RPMI7951 (cell line): ENCODE data around the gene EFNA1. TPM values are rescaled to one million over a fixed set of nuclear protein-coding genes. Genes with fewer than 3 reads are reported as not detected.

Experiments used
- DNase-seq: peaks from one replicate; pipeline ENCODE4 v3.0.0-alpha.2; 2012; ENCODE audit warnings: low read depth
- total RNA-seq: library from RNA; depleted of rRNA; stranded (reverse); fragments of >200 nt; shearing (Covaris generic); gene quantifications from 2 replicates; pipeline ENCODE4 v1.2.3, GENCODE V29; 2014; rRNA removed

Gene EFNA1
- 0.59 and 2.5 TPM in 2 replicates for total RNA-seq

DNA sequence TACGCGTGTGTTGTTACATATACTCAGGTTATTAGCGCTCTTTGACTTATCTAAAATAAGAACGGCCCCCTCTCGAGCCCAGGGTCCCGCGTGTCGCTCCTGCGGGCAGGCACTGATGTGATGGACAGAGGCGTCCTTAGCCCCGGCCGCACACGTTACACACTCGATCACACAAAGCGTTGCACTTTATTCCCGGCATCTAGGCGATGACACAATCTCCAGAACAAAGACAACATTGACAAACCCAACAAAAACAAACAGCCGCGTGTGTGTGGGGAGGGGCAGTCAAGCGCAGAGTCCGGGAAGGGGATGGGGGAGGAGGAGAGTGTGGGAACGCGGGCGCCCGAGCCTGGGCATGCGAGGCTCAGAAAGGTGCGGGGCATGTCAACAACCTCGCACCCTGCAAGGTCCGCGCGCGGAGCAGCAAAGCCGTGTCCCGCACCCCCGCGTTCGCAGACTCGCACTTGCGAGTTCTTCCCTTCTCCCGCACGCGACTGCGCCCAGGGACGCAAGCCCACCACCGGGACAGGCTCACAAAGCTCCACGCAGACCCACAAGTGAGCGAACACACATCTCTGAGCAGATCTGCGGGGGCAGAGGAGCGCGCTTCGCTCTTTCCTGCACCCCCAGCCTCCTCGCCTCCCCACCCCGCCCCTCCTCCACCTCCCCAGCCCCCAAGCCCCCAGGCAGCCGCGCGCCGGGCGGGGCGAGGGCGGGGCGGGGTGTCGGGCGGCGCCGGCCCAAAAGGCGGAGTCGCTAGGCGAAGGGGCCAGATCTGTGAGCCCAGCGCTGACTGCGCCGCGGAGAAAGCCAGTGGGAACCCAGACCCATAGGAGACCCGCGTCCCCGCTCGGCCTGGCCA is at the start of gene EFNA1:
TSS of gene EFNA1 (plus strand) at position 772 of the 862 bp plus-strand sequence. CDS start 102 bp downstream, outside the sequence.
- peak; percentile 35 for DNase-seq

- peak; percentile 50 for DNase-seq
Observed at GRCh38 chr1:155078469-155079209, 49.0 kb upstream of the EFNA1 start, which contains the start of gene EFNA3. Gene EFNA3 (plus strand): TSS chr1:155078837. CDS start chr1:155078942, 105 bp downstream.

DNA sequence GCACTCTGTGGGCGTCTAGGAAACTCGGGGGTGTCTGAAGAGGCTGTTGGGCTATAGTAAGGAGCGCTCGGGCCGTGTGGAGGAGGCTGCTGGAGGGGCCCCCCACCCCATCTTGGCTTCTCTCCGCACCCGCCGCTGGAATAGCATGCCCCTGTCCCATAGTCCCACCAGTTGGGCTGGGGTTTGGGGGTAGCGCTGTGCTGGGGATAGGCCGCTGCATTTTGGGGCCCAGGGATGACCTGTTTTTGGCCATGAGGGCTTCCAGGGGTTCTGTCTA is 48.5 kb upstream of the EFNA1 start:
- no peak for DNase-seq

DNA sequence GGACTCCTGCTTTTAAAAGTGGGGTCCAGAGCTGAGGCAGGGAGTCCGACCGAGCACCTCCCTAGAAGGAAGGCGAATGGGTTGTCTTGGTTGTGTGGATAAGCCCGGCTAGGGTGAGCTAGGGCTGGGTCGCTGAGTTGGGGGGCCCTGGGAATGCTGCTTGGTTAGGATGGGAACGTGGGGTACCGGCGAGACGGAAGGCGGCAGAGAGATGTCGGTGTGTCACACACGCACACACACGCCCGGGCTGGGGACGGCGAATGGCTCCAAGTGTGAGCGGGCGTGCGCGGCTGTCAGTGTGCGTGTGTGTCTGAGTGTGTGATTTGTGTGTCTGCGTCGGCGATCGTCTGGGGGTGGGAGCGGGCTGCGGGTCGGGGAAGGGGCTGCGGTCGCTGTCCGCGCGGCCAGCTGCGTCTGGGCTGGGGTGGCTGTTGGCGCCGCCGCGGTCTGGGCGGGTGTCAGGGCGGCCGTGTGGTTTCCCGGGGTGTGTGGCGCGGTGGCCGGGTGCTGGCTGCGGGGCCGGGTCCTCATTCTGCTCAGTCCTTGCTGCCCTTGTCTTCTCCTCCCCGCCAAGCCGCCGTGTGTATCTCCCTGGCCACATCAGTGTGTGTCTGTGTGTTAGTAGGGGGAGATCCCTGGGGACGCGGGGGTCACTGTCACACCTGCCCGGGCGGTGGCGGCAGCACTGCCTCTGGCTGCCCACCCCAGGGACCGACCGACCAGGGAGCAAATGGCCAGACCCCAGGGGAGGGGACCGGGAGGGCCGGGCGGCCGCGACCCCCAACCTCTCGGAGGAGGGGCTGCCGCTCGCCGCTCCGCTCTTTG is 48.0 kb upstream of the EFNA1 start:
- no peak for DNase-seq

GRCh38 chr1:155080312-155081228 is 47.1 kb upstream of the EFNA1 start:
- no peak for DNase-seq

DNA sequence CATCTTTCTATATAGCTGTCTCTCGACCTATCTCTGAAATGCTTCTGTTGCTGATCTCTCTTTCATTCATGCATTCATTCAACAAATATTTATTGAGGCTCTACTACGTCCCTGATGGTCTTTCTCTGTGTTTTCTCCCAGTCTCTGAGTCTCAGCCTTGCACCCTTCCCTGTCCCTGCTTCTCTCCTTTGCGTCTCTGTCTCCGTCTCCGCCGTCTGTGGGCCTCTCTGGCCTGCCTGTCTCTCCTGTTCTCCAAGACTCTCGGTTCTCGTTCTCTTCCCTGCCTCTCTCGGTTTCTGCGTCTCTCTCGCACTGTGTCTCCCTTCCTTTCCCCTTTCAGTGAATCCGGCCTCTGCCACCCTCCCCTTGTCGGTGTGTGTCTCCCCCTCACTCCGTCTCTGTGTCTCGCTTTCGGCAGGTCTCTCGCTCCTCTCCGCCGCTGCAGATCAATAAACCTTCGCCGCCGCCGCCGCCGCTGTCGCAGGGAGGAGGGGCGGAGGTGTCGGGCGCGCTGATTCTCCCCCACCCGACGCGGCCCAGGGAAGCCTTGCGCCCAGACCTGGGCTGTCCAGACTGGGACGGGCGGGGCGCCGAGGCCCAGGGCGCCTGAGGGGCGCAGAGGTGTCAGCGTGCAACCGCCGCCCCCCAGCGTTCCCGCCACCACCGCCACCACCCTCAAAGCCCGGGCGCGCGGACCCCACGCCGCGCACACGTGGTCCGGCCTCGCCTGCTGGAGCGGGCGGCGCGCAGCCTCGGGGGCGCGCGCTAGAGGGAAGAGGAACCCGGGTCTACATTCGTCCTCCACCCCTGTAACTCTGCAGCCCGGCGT is 46.0 kb upstream of the EFNA1 start:
- no peak for DNase-seq

- no peak for DNase-seq
Observed at GRCh38 chr1:155082301-155083051, 45.2 kb upstream of the EFNA1 start.

DNA sequence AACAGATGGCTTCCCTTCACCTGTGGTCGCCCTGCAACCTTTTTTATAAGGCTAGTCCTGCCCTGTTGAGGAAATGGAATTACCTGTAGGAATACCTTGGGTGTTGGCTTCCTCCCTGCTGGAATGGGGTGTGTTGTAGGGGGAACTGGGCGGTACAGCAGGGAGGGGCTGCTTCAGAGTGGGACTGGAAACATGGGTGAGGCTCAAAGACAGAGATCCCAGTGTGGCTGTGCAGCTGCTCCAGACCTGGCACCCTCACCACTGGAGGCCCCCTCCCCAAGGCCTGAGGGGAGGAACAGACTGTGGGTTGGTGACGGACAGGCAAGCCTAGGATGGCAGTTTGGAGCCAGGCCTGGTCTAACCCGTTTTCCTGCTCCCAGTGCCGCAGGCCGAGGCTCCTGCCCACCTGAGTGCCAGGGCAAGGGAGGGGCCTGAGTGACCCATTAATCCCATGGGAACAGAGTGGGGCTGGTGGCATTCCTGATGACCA is 44.6 kb upstream of the EFNA1 start:
- DNase-seq: no peak

- DNase-seq: peak; percentile 24
Observed at GRCh38 chr1:155083865-155084721, 43.6 kb upstream of the EFNA1 start.

DNA sequence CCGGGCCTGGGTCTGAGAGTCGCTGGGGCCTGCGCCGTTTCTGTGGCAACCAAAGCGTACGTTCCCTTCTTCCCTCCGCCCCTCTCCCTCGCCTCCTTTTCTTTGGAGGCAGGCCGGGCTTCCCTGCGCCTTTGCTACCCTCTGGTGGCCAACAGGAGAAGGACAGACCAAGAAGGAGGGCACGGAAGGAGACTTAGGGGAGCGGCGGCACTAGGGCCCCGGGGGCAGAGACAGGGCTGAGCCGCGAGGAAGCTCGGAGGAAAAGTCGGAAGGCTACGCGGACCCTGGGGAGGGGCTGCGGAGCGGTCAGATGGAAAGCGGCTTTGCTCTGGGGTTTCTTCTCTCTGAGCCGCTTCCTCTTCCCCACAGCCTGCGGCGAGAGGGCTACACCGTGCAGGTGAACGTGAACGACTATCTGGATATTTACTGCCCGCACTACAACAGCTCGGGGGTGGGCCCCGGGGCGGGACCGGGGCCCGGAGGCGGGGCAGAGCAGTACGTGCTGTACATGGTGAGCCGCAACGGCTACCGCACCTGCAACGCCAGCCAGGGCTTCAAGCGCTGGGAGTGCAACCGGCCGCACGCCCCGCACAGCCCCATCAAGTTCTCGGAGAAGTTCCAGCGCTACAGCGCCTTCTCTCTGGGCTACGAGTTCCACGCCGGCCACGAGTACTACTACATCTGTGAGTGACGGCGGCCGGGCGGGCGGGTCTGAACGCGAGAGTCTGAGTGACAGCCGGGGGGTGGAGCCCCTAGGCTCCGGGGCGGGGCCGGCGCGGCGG is 42.8 kb upstream of the EFNA1 start:
- peak; percentile 85 for DNase-seq

DNA sequence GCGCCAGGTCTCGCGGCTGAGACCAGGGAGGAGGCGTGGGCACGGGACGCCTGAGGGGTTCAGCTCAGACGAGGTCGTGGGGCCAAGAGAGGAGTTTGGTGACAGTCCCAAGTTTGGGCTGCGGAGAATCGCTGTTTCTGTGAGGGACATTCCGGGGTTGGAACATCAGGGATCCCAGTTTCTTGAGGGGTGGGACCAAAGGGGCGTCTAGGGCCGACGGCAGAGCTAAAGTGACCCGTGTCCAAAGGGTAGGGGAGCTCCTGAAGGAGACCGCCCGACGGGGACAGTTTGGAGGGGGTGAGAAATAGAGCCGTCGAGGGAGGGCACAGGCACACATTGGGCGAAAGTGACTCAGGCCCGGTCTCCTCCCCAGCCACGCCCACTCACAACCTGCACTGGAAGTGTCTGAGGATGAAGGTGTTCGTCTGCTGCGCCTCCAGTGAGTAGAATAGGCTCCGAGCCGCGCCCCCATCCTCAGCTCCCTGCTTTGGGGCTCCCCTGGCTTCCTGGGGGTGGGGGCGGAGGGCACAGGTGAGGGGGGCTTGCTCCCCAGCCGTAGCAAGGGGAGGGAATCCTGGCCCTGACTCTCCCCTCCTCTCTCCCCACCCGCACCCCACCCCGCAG is 42.1 kb upstream of the EFNA1 start:
- peak; percentile 37 for DNase-seq

- DNase-seq: peak; percentile 38
Observed at GRCh38 chr1:155086128-155086741, 41.4 kb upstream of the EFNA1 start.

- DNase-seq: no peak
Observed at GRCh38 chr1:155086856-155087535, 40.7 kb upstream of the EFNA1 start.

DNA sequence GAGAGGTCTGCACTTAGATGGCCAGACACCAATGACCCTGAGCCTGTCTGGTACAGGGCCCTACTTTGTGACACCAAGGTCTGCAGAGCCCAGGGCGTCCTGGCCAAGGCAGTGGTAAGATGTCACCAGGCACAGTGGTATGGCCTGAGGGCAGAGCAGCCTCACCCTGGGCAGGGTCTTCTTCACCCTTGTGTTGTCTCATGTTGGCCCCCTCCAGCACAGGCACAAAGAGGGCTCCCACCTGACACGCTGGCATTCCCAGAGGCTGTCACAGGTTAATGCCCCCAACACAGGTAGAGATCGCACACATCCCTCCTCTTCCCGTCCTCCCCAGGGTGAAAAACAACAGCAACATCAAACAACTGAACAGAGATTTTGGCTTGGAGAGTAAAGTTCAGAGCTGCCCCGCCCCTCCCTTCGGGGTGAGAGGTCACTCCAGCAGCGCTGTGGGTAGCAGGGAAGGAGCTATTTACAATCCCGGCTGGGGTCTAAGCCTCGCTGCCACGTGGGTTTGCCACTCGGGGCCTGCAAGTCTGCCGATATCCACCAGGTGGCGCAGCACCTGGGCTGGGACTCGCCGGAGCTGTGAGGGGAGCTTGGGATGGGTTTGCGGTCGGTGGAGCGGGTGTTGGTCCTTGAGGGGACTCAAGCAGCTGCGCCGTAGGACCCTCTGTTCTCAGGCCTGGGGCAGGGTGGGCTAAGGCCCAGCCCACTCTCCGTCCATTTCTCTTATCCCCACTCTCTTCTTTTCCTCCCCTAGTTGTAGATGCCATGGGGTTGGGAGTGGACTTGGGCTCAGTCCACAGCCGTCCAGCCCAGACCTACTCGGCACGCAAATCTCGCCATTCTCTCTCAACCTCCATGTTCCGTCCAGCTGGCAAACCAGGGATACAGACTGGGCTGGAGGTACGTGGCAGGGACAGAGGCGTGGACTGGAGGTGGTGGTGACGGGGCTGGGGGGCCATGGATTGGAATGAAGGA is 36.3 kb upstream of the EFNA1 start:
- peak; percentile 52 for DNase-seq

- DNase-seq: no peak
Observed at GRCh38 chr1:155092131-155092530, 35.5 kb upstream of the EFNA1 start.
